Measurements from ENCODE around the gene DRC7.

DRC7 gene

GRCh38 chr16:57683636-57684545 is 10.7 kb upstream of the DRC7 start:
- no peak overlapping the region for H2AFZ ChIP-seq
- H3K36me3 ChIP-seq (ENCODE audit: control insufficient read depth, insufficient read depth, low read length): no peaks in the 10 kb centered on the region
- H3K9me3 ChIP-seq (ENCODE audit: control insufficient read depth, low read length): no peaks in the 10 kb centered on the region
- H3K9ac ChIP-seq: no peak overlapping the region
- no peak overlapping the region for H3K4me3 ChIP-seq (ENCODE audit: low read depth, low read length)
- TF ChIP-seq CTCF (IDR thresholded peaks at IDR 0.05): no peak
- H3K27me3 ChIP-seq (ENCODE audit: control insufficient read depth, insufficient read depth, low read length): no peaks in the 10 kb centered on the region
- no peaks in the 10 kb centered on the region for H3K4me1 ChIP-seq
- no peak overlapping the region for H3K4me2 ChIP-seq (ENCODE audit: low read length)
- no peak overlapping the region for H3K27ac ChIP-seq
- H3K79me2 ChIP-seq: no peaks in the 10 kb centered on the region

GRCh38 chr16:57684626-57685358 is 9.8 kb upstream of the DRC7 start:
- TF ChIP-seq CTCF (IDR thresholded peaks at IDR 0.05): no peak
- no peak overlapping the region for H3K9ac ChIP-seq
- no peak overlapping the region for H2AFZ ChIP-seq
- H3K27ac ChIP-seq: no peak overlapping the region
- H3K4me1 ChIP-seq: peaks cover 3% of the 10 kb centered on the region
- no peaks in the 10 kb centered on the region for H3K9me3 ChIP-seq (ENCODE audit: control insufficient read depth, low read length)
- H3K4me2 ChIP-seq (ENCODE audit: low read length): no peak overlapping the region
- H3K4me3 ChIP-seq (ENCODE audit: low read depth, low read length): no peak overlapping the region
- H3K27me3 ChIP-seq (ENCODE audit: control insufficient read depth, insufficient read depth, low read length): no peaks in the 10 kb centered on the region
- H3K36me3 ChIP-seq (ENCODE audit: control insufficient read depth, insufficient read depth, low read length): no peaks in the 10 kb centered on the region
- no peaks in the 10 kb centered on the region for H3K79me2 ChIP-seq

- TF ChIP-seq CTCF (IDR thresholded peaks at IDR 0.05): no peak
- Histone ChIP-seq H3K9ac (no peak overlapping the region), H3K9me3 (ENCODE audit: control insufficient read depth, low read length) (no peaks in the 10 kb centered on the region), H3K4me3 (ENCODE audit: low read depth, low read length) (no peak overlapping the region), H2AFZ (no peak overlapping the region), H3K27ac (no peak overlapping the region), H3K36me3 (ENCODE audit: control insufficient read depth, insufficient read depth, low read length) (no peaks in the 10 kb centered on the region), H3K79me2 (no peaks in the 10 kb centered on the region), H3K4me2 (ENCODE audit: low read length) (no peak overlapping the region), H3K4me1 (peaks cover 8% of the 10 kb centered on the region), H3K27me3 (ENCODE audit: control insufficient read depth, insufficient read depth, low read length) (no peaks in the 10 kb centered on the region)
Observed at GRCh38 chr16:57685633-57686032, 9.0 kb upstream of the DRC7 start.

GRCh38 chr16:57686577-57686976 is 8.0 kb upstream of the DRC7 start:
- TF ChIP-seq CTCF (IDR thresholded peaks at IDR 0.05): no peak
- Histone ChIP-seq H3K9ac (no peak overlapping the region), H3K4me1 (peaks cover 8% of the 10 kb centered on the region), H3K4me2 (ENCODE audit: low read length) (no peak overlapping the region), H3K36me3 (ENCODE audit: control insufficient read depth, insufficient read depth, low read length) (no peaks in the 10 kb centered on the region), H3K27me3 (ENCODE audit: control insufficient read depth, insufficient read depth, low read length) (no peaks in the 10 kb centered on the region), H3K79me2 (no peaks in the 10 kb centered on the region), H3K4me3 (ENCODE audit: low read depth, low read length) (no peak overlapping the region), H2AFZ (no peak overlapping the region), H3K9me3 (ENCODE audit: control insufficient read depth, low read length) (no peaks in the 10 kb centered on the region), H3K27ac (no peak overlapping the region)

Measured in parathyroid adenoma (tissue), 2 donors.